ENCODE results near the gene SORCS1. TPM values are rescaled to one million over a fixed set of nuclear protein-coding genes. Genes with fewer than 3 reads are reported as not detected.
A peak's percentile ranks its signal among the peaks of the same experiment; 100 is the strongest.

Gene SORCS1
- total RNA-seq, 6 experiments from 2014 or later: 0.04 to 0.16 (median 0.09) TPM; not detected in 2

DNA sequence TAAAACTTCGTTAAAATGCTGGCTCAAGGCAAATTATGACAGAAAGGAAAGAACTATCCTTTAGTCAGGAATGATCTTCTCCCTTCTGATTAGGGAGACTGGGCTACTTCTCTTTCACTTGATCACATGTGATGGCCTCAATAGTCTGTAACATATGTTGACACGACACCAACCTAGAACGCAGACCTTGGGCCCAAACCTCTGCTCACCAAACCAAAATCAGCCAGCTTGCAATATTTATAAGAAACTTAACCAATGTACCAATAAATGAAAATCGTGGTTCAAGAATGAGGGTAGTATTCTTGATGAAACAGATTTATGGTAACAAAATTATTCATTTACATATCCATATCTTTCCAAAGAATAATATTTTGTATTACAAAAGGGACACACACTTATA, 361.6 kb downstream of the SORCS1 start:
- no peak for TF ChIP-seq POLR2A (IDR thresholded peaks at IDR 0.05)
- TF ChIP-seq, protein P1, sequence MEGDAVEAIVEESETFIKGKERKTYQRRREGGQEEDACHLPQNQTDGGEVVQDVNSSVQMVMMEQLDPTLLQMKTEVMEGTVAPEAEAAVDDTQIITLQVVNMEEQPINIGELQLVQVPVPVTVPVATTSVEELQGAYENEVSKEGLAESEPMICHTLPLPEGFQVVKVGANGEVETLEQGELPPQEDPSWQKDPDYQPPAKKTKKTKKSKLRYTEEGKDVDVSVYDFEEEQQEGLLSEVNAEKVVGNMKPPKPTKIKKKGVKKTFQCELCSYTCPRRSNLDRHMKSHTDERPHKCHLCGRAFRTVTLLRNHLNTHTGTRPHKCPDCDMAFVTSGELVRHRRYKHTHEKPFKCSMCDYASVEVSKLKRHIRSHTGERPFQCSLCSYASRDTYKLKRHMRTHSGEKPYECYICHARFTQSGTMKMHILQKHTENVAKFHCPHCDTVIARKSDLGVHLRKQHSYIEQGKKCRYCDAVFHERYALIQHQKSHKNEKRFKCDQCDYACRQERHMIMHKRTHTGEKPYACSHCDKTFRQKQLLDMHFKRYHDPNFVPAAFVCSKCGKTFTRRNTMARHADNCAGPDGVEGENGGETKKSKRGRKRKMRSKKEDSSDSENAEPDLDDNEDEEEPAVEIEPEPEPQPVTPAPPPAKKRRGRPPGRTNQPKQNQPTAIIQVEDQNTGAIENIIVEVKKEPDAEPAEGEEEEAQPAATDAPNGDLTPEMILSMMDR (IDR thresholded peaks at IDR 0.05): no peak
- intact Hi-C loops (cut with DNase I): no loop called here
- DNase-seq: no peak
- no peaks in the 10 kb centered on the region for H3K27me3 ChIP-seq
- ATAC-seq: no peak
- H3K4me1 ChIP-seq: no peaks in the 10 kb centered on the region
- WGBS (ENCODE audit: insufficient coverage, low coverage, low lambda C conversion rate, missing lambda C conversion rate): 73% methylated on average over 4 of the region's 4 CpGs
- H3K27ac ChIP-seq: no peak overlapping the region
- no peaks in the 10 kb centered on the region for H3K9me3 ChIP-seq
- no peaks in the 10 kb centered on the region for H3K36me3 ChIP-seq
- H3K4me3 ChIP-seq: no peak overlapping the region

DNA sequence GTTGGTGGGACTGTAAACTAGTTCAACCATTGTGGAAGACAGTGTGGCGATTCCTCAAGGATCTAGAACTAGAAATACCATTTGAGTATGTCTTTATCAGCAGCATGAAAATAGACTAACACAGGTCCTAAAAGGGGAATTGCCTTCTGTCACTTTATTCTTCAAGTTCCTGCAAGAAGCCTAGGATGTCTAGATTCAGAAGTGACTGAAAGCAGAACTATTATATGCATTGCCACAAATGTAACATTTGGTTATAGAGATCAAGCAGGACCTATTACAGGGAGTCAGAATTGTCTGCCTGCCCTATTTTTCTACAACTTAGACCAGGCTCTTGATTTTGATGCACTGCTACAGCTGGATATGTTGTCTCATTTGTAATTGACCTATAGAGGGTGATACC, 364.7 kb downstream of the SORCS1 start:
- no peaks in the 10 kb centered on the region for H3K36me3 ChIP-seq
- no peaks in the 10 kb centered on the region for H3K27me3 ChIP-seq
- intact Hi-C loops (cut with DNase I): no loop called here
- no peaks in the 10 kb centered on the region for H3K9me3 ChIP-seq
- no peak overlapping the region for H3K4me3 ChIP-seq
- TF ChIP-seq POLR2A (IDR thresholded peaks at IDR 0.05): no peak
- TF ChIP-seq, protein P1 (IDR thresholded peaks at IDR 0.05): no peak
- 45% methylated on average over 1 of the region's 1 CpG for WGBS (ENCODE audit: insufficient coverage, low coverage, low lambda C conversion rate, missing lambda C conversion rate)
- H3K27ac ChIP-seq: no peak overlapping the region
- DNase-seq (no peak), ATAC-seq (no peak)
- no peaks in the 10 kb centered on the region for H3K4me1 ChIP-seq

DNA sequence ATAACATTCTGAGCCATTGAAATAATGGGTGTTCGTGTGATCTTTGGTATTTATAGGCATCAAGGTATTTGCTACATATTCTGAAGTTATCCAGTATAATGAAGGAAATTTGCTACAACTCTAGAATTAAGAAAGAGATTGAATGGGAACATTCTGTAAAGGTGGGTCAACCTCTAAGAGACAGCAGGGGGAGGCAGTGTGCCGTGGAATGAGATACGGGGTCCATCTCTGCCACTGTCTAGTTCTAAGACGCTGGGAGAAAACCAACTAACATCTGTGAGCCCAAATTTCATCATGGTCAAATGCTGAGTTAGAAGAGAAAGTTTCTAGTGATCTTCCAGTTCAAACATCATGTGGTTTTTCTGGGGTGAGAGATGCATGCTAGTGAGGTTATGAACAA, 368.9 kb downstream of the SORCS1 start:
- ATAC-seq: peak; percentile 71 to 82 (median 78)

DNA sequence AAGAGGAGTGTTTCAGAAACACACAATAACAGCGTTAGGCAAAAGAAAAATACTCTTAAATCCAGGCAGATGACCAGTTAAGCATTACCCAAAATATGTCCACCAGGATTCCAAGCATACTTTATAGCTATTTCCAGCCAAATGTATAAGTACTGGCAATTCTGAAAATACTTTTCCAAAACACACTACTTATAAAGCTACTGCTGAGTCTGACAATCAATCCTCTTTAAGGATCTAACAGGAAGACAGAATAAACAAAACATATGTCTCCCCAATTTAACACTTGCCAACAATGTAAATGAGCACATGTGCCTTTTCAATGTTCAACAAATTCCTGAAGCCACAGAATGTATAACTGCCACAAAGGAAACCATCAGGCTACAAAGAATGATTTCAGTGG, 370.9 kb downstream of the SORCS1 start:
- no peak for TF ChIP-seq POLR2A (IDR thresholded peaks at IDR 0.05)
- TF ChIP-seq, protein P1 (IDR thresholded peaks at IDR 0.05): no peak
- Histone ChIP-seq H3K36me3 (no peaks in the 10 kb centered on the region), H3K27ac (no peak overlapping the region), H3K27me3 (no peaks in the 10 kb centered on the region), H3K4me3 (no peak overlapping the region), H3K4me1 (no peaks in the 10 kb centered on the region), H3K9me3 (no peaks in the 10 kb centered on the region)
- intact Hi-C loops (cut with DNase I): no loop called here
- DNase-seq (no peak), ATAC-seq (no peak)
- WGBS (ENCODE audit: insufficient coverage, low coverage, low lambda C conversion rate, missing lambda C conversion rate): 46% methylated on average over 1 of the region's 1 CpG

More for the DNA sequence above, 368.9 kb downstream of the SORCS1 start:
- Histone ChIP-seq H3K4me3 (no peak overlapping the region), H3K27ac (no peak overlapping the region), H3K9me3 (no peaks in the 10 kb centered on the region), H3K27me3 (no peaks in the 10 kb centered on the region), H3K36me3 (no peaks in the 10 kb centered on the region), H3K4me1 (no peaks in the 10 kb centered on the region)
- intact Hi-C loops (cut with DNase I): no loop called here
- TF ChIP-seq, protein P1 (IDR thresholded peaks at IDR 0.05): peak; percentile 46 to 57 (median 52)
- TF ChIP-seq POLR2A (IDR thresholded peaks at IDR 0.05): no peak
- peak in 1 of 3 donors; percentile 31 for DNase-seq
- WGBS (ENCODE audit: insufficient coverage, low coverage, low lambda C conversion rate, missing lambda C conversion rate): 2% methylated on average over 4 of the region's 4 CpGs

DNA sequence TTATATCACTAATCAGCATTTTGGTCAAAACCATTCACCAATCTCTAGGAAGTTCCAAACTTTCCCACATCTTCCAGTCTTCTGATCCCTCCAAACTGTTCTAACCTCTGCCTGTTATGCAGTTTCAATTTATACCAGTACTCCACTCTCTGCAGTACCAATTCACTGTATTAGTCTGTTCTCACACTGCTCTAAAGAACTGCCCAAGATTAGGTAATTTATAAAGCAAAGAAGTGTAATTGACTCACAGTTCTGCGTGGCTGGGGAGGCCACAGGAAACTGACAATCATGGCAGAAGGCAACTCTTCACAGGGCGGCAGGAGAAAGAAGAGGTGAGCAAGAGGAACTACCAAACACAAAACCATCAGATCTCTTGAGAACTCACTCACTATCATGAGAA, 374.9 kb downstream of the SORCS1 start:
- WGBS (ENCODE audit: insufficient coverage, low coverage, low lambda C conversion rate, missing lambda C conversion rate): 78% methylated on average over 2 of the region's 2 CpGs
- Histone ChIP-seq H3K27ac (no peak overlapping the region), H3K4me1 (no peaks in the 10 kb centered on the region), H3K4me3 (no peak overlapping the region), H3K36me3 (no peaks in the 10 kb centered on the region), H3K27me3 (no peaks in the 10 kb centered on the region), H3K9me3 (no peaks in the 10 kb centered on the region)
- ATAC-seq (no peak), DNase-seq (no peak)
- TF ChIP-seq POLR2A (IDR thresholded peaks at IDR 0.05): no peak
- TF ChIP-seq, protein P1 (IDR thresholded peaks at IDR 0.05): no peak
- intact Hi-C loops (cut with DNase I): no loop called here

All from right lobe of liver (tissue), 6 donors.